ENCODE measurements around the gene GABRE. TPM values are rescaled to one million over a fixed set of nuclear protein-coding genes. Genes with fewer than 3 reads are reported as not detected.

The GABRE gene
- total and polyA plus RNA-seq, 10 of the 15 experiments (the other 5 are each of a cell fraction or from before 2014, with no cell fraction given), result 0.01 to 0.15 (median 0.10) TPM; not detected in 6

- TF ChIP-seq E4F1 (IDR thresholded peaks at IDR 0.05; ENCODE audit: borderline replicate concordance, partially characterized antibody), result no peak
- no peak for TF ChIP-seq ETV6 (conservative IDR thresholded peaks at IDR 0.05 in 1 of 2, IDR thresholded peaks at IDR 0.05 in 1 of 2; ENCODE audit: borderline replicate concordance in 1 of 2, low read depth in 1 of 2)
- no peak for TF ChIP-seq SMAD1 (IDR thresholded peaks at IDR 0.05; ENCODE audit: low read depth, partially characterized antibody)
- TF ChIP-seq NFIC (IDR thresholded peaks at IDR 0.05; ENCODE audit: low read depth, low read length), result no peak
- no peak for TF ChIP-seq ZBTB33 (IDR thresholded peaks at IDR 0.05)
These were observed 51.8 kb downstream of the GABRE start (continued) for GRCh38 chrX:151922692-151923091.

- Histone ChIP-seq H3K36me3 (ENCODE audit: control insufficient read depth in 2 of 2, insufficient read depth in 2 of 2, low read length in 1 of 2) (no peaks in the 10 kb centered on the region), H3K4me1 (ENCODE audit: control insufficient read depth, insufficient read depth, low read length) (no peaks in the 10 kb centered on the region), H2AFZ (ENCODE audit: control insufficient read depth, low read depth, low read length) (no peak overlapping the region), H3K9me3 (replicated peaks; ENCODE audit: control insufficient read depth, insufficient read depth, low read length) (no peaks in the 10 kb centered on the region; the same call in 2 of the 3 replicates), H3K27me3 (replicated peaks in 1 of 2; ENCODE audit: control insufficient read depth in 2 of 2, insufficient read depth in 2 of 2, low read length in 1 of 2) (no peaks in the 10 kb centered on the region), H4K20me1 (ENCODE audit: control insufficient read depth, insufficient read depth) (no peaks in the 10 kb centered on the region), H3K79me2 (ENCODE audit: control insufficient read depth, insufficient read depth, low read length) (no peaks in the 10 kb centered on the region), H3K4me2 (ENCODE audit: control insufficient read depth, insufficient read depth) (no peak overlapping the region), H3K27ac (ENCODE audit: control insufficient read depth, insufficient read depth) (no peak overlapping the region), H3K9ac (ENCODE audit: control insufficient read depth, insufficient read depth, low read length) (no peak overlapping the region), H3K4me3 (no peak overlapping the region)
- no peak for DNase-seq (ENCODE audit: low read depth, low spot score)
- ChIA-PET RAD21 (ENCODE audit: unreplicated experiment) (no interaction called here), POLR2A (no interaction called here), CTCF (no interaction called here), SMC1A (ENCODE audit: uncharacterized antibody, unreplicated experiment) (no interaction called here)
- in situ Hi-C loops (cut with MboI), result no loop called here
- FAIRE-seq, result no peak
- BruUV-seq (replicated peaks), result no TSS peak
- no peak for ATAC-seq
- intact Hi-C loops (cut with micrococcal nuclease; ENCODE audit: unreplicated experiment), result no loop called here
- 3% methylated on average over 5 of the region's 5 CpGs for WGBS (ENCODE audit: insufficient coverage, insufficient replicate concordance, low lambda C conversion rate, missing lambda C conversion rate)
- TF ChIP-seq BMI1 (IDR thresholded peaks at IDR 0.05; ENCODE audit: borderline replicate concordance) (no peak), GABPA (IDR thresholded peaks at IDR 0.05; ENCODE audit: low read depth) (no peak), PRDM15 (CRISPR knock-in tag; IDR thresholded peaks at IDR 0.05) (no peak), POLR2A (IDR thresholded peaks at IDR 0.05; ENCODE audit: low read depth, low read length) (no peak)
These were observed 52.6 kb downstream of the GABRE start for GRCh38 chrX:151921866-151922265.
